ENCODE results near the gene TAF3.

TAF3 gene

GRCh38 chr10:7833210-7833609, 14.9 kb downstream of the TAF3 start:
- TF ChIP-seq ZNF449 (tag by site-specific recombination; IDR thresholded peaks at IDR 0.05) (no peak), SCRT2 (tag by site-specific recombination; IDR thresholded peaks at IDR 0.05) (peak; percentile 95), SCRT1 (tag by site-specific recombination; IDR thresholded peaks at IDR 0.05; ENCODE audit: borderline replicate concordance) (0 out of 2 replicates have a peak, but pooled peaks have one; percentile 39)
- Histone ChIP-seq H3K36me3 (ENCODE audit: control insufficient read depth in 2 of 2, insufficient read depth in 1 of 2, low read length in 2 of 2) (no peaks in the 10 kb centered on the region), H3K27ac (ENCODE audit: extremely low read depth, low read depth, low read length) (no peak overlapping the region), H3K9me3 (ENCODE audit: control insufficient read depth, insufficient read depth, low read depth, low read length) (no peaks in the 10 kb centered on the region), H3K4me1 (ENCODE audit: control insufficient read depth, insufficient read depth, low read length) (peaks cover 2% of the 10 kb centered on the region; the same call in 1 of the 2 replicates), H3K4me3 (ENCODE audit: low read depth, low read length) (no peak overlapping the region)
- CTCF ChIA-PET = no interaction called here
- POLR2A ChIA-PET = no interaction called here

GRCh38 chr10:7834262-7834661, 16.0 kb downstream of the TAF3 start:
- H3K27ac ChIP-seq (ENCODE audit: extremely low read depth, low read depth, low read length) = no peak overlapping the region
- TF ChIP-seq ZNF707 (tag by site-specific recombination; IDR thresholded peaks at IDR 0.05) (no peak), BCL11A (tag by site-specific recombination; IDR thresholded peaks at IDR 0.05; ENCODE audit: low read depth) (no peak), SCRT2 (tag by site-specific recombination; IDR thresholded peaks at IDR 0.05) (no peak), ZNF449 (tag by site-specific recombination; IDR thresholded peaks at IDR 0.05) (no peak), ZNF624 (tag by site-specific recombination; IDR thresholded peaks at IDR 0.05) (no peak), ZNF513 (tag by site-specific recombination; IDR thresholded peaks at IDR 0.05) (no peak), MEIS1 (CRISPR knock-in tag; IDR thresholded peaks at IDR 0.05; ENCODE audit: borderline replicate concordance) (no peak), ZBTB26 (tag by site-specific recombination; optimal IDR thresholded peaks at IDR 0.05) (no peak), PRDM2 (tag by site-specific recombination; IDR thresholded peaks at IDR 0.05; ENCODE audit: borderline replicate concordance) (no peak), ZNF639 (tag by site-specific recombination; IDR thresholded peaks at IDR 0.05) (no peak), ZNF175 (tag by site-specific recombination; IDR thresholded peaks at IDR 0.05) (no peak), ZNF169 (tag by site-specific recombination; IDR thresholded peaks at IDR 0.05) (no peak), WT1 (tag by site-specific recombination; IDR thresholded peaks at IDR 0.05) (no peak), ZNF221 (tag by site-specific recombination; IDR thresholded peaks at IDR 0.05; ENCODE audit: borderline replicate concordance) (no peak), ZNF174 (tag by site-specific recombination; IDR thresholded peaks at IDR 0.05) (no peak), ZNF426 (tag by site-specific recombination; IDR thresholded peaks at IDR 0.05) (no peak), HOXD13 (CRISPR knock-in tag; IDR thresholded peaks at IDR 0.05; ENCODE audit: borderline replicate concordance) (no peak), SP7 (tag by site-specific recombination; IDR thresholded peaks at IDR 0.05) (no peak), ZNF677 (tag by site-specific recombination; IDR thresholded peaks at IDR 0.05) (no peak)
- H3K4me3 ChIP-seq (ENCODE audit: low read depth, low read length) = no peak overlapping the region
- no peaks in the 10 kb centered on the region for H3K9me3 ChIP-seq (ENCODE audit: control insufficient read depth, insufficient read depth, low read depth, low read length)
- ChIA-PET CTCF (no interaction called here), POLR2A (no interaction called here)
- no peaks in the 10 kb centered on the region for H3K36me3 ChIP-seq (ENCODE audit: control insufficient read depth in 2 of 2, insufficient read depth in 1 of 2, low read length in 2 of 2)
- H3K4me1 ChIP-seq (ENCODE audit: control insufficient read depth, insufficient read depth, low read length) = peaks cover 2% of the 10 kb centered on the region; the same call in 1 of the 2 replicates

All from HEK293 (cell line).